ENCODE data around the gene ITIH3.

DNA sequence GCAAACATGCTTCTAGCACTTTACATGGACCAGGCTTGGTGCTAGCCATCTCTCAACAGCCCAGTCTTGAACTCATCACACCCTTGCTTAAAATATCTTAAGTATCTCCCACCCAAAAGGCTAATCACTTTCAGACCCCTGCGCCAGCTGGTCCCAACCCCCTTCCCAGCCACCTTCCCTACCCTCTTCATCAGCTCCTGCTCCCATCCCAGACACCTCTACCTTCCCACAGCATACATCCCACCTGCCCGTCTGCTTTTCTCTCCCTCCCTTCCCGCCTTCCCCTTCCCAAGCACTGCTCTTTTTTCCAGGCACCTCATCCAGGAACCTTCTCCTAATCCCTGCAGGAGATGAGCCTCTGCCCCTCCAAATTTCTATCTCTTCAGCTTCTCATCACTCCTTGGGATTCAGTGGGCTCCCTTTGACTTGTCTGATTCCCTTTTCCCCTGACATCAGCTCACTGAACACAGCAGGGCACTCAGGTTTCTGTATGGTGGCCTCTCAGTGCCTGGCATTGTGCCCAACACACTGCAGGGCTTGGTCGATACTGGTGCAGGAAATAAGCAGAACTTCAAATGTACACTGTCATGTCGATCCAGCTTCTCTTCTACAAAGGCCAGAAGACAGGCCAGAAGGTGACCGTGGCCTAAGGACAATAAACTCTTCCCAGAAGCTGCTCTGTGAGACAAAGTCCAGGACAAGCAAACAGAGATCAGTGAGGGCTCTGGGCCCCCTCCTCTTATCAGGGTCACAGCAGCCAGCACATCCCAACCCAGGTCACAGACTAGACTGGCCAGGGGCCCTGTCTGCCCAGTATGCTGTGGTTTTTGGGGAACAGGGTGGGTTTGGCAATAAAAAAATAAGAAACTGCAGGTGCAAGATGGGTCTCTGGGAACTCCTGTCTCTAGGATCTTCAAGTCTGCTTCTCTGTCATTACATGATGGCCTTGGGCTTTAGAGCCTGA, 19.4 kb upstream of the ITIH3 start:
- no peak for TF ChIP-seq POLR2A (IDR thresholded peaks at IDR 0.05)
- TF ChIP-seq, protein P1, sequence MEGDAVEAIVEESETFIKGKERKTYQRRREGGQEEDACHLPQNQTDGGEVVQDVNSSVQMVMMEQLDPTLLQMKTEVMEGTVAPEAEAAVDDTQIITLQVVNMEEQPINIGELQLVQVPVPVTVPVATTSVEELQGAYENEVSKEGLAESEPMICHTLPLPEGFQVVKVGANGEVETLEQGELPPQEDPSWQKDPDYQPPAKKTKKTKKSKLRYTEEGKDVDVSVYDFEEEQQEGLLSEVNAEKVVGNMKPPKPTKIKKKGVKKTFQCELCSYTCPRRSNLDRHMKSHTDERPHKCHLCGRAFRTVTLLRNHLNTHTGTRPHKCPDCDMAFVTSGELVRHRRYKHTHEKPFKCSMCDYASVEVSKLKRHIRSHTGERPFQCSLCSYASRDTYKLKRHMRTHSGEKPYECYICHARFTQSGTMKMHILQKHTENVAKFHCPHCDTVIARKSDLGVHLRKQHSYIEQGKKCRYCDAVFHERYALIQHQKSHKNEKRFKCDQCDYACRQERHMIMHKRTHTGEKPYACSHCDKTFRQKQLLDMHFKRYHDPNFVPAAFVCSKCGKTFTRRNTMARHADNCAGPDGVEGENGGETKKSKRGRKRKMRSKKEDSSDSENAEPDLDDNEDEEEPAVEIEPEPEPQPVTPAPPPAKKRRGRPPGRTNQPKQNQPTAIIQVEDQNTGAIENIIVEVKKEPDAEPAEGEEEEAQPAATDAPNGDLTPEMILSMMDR (IDR thresholded peaks at IDR 0.05), result no peak
